Vein endothelial cell (primary cell): ENCODE data around the gene OSGIN1. TPM values are rescaled to one million over a fixed set of nuclear protein-coding genes. Genes with fewer than 3 reads are reported as not detected.

ENCODE experiments used
- total RNA-seq: library from RNA; depleted of rRNA; stranded (reverse); fragments of >200 nt; gene quantifications from 2 replicates; pipeline ENCODE4 v1.2.3, GENCODE V29; 2012

The OSGIN1 gene
- 4.1 and 5.2 TPM in 2 replicates for total RNA-seq

GRCh38 chr16:83952940-83953795 lies at the start of gene OSGIN1:
Gene OSGIN1, plus strand, starts transcription at chr16:83953240. Its CDS starts 4,432 bp downstream, at chr16:83957672.

GRCh38 chr16:83967838-83968305 lies 14.8 kb downstream of the OSGIN1 start, which contains the start of gene NECAB2:
Gene NECAB2, plus strand, starts transcription at chr16:83968244. Its CDS starts 405 bp downstream, at chr16:83968649.

Other genes with a start within 250 kb of the OSGIN1 start
- 14.1 and 28.1 TPM in 2 replicates for gene HSBP1, start 145.3 kb upstream of the OSGIN1 start, total RNA-seq
- gene MLYCD, start 54.1 kb upstream of the OSGIN1 start, total RNA-seq = 2.2 and 2.9 TPM in 2 replicates
- gene NECAB2, start 15.0 kb downstream of the OSGIN1 start, total RNA-seq = 0.57 TPM in 1 of 2 replicates, not detected in the other
- gene SLC38A8, start 89.6 kb downstream of the OSGIN1 start, total RNA-seq = not detected in 2 replicates
- 102 TPM in 2 replicates for gene MBTPS1, start 163.7 kb downstream of the OSGIN1 start, total RNA-seq
- 28.4 and 28.9 TPM in 2 replicates for gene HSDL1, start 191.9 kb downstream of the OSGIN1 start, total RNA-seq
- 0.10 TPM in 1 of 2 replicates, not detected in the other for gene DNAAF1, start 192.1 kb downstream of the OSGIN1 start, total RNA-seq
- gene TAF1C, start 233.8 kb downstream of the OSGIN1 start, total RNA-seq = 29.4 and 51.8 TPM in 2 replicates
- gene ADAD2, start 237.9 kb downstream of the OSGIN1 start, total RNA-seq = 0.10 TPM in 1 of 2 replicates, not detected in the other